Progenitor cell of endocrine pancreas (in vitro differentiated cells): ENCODE results near the gene FTCD. TPM values are rescaled to one million over a fixed set of nuclear protein-coding genes. Genes with fewer than 3 reads are reported as not detected.

Source experiments
- DNase-seq: peaks from one replicate; pipeline ENCODE4 v3.0.0; 2021; ENCODE audit warnings: low spot score; ENCODE audit not compliant: unreplicated experiment
- H3K27ac Mint-ChIP-seq: 2 replicates; pipeline ENCODE4 v1.8.0; 2021; ENCODE audit warnings: mild to moderate bottlenecking, moderate library complexity, mixed read lengths
- H3K27me3 Mint-ChIP-seq: 2 replicates; pipeline ENCODE4 v1.8.0; 2021; ENCODE audit warnings: mixed read lengths
- H3K36me3 Mint-ChIP-seq: 2 replicates; pipeline ENCODE4 v1.8.0; 2022; ENCODE audit warnings: mixed read lengths; ENCODE audit not compliant: insufficient read depth
- H3K4me1 Mint-ChIP-seq: 2 replicates; pipeline ENCODE4 v1.8.0; 2021; ENCODE audit warnings: low read depth, mixed read lengths
- H3K4me3 Mint-ChIP-seq: 2 replicates; pipeline ENCODE4 v1.8.0; 2021; ENCODE audit warnings: low read depth, mild to moderate bottlenecking, moderate library complexity, mixed read lengths
- H3K9me3 Mint-ChIP-seq: 2 replicates; pipeline ENCODE4 v1.8.0; 2021; ENCODE audit warnings: low read depth, mixed read lengths
- CTCF ChIP-seq: fragments of 200-600 bp; sonication (generic); IDR thresholded peaks from one replicate; pipeline ENCODE4 v1.5.0; 2021; ENCODE audit warnings: antibody characterized with exemption, mild to moderate bottlenecking; ENCODE audit not compliant: unreplicated experiment
- total RNA-seq: library from RNA; stranded (reverse); gene quantifications from 2 replicates; pipeline ENCODE4 v1.2.1, GENCODE V29; 2021

Gene FTCD
- total RNA-seq, 1 donor from 2014 or later: 49.3 TPM

GRCh38 chr21:46096596-46097335 lies 58.6 kb downstream of the FTCD start:
- peaks cover 4% of the 10 kb centered on the region for H3K9me3 Mint-ChIP-seq
- H3K27ac Mint-ChIP-seq: peak overlapping the region; percentile 26
- peaks cover 2% of the 10 kb centered on the region for H3K36me3 Mint-ChIP-seq
- H3K4me1 Mint-ChIP-seq: no peaks in the 10 kb centered on the region
- DNase-seq: peak; percentile 10
- H3K27me3 Mint-ChIP-seq: peaks cover 41% of the 10 kb centered on the region
- no peak for TF ChIP-seq CTCF
- peak overlapping the region; percentile 62 for H3K4me3 Mint-ChIP-seq

DNA sequence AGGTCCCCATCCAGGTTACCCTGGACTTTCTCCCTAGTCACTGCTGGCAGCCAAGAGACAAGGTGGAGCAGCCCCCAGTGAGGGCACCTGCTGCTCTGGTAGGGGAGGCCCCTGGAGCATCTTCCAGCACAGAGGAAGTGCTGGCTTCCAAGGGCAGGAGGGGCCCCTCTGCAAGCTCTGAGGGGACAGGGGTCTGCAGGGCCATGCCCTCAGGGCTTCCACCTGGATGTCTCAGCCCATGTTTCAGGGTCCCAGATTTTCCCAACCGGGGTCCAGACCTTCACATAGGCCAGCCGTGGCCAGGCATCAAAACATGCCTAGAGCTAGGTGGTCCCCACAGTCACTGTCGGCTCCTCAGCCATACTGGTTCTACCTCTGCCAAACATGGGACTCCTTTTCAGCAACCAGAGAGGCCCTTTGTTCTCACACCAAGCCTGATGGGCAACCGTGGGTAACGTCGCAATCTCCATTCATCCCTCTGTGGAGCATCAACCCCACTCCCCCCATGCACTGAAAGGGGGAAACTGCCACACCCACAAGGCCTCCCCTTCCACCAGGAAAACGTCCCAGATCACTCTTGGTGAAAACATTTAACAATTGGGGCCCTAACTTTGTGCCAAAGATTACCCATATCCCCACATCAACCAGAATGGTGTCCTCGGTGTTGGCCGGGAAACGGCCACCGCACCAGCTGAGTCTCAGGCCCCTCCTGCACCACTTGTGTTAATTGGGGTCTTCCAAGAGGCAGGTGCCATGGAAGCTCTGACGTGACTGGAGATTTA lies 59.4 kb downstream of the FTCD start:
- no peak for DNase-seq
- peaks cover 2% of the 10 kb centered on the region for H3K36me3 Mint-ChIP-seq
- H3K9me3 Mint-ChIP-seq: peaks cover 3% of the 10 kb centered on the region
- no peaks in the 10 kb centered on the region for H3K4me1 Mint-ChIP-seq
- no peak overlapping the region for H3K4me3 Mint-ChIP-seq
- H3K27me3 Mint-ChIP-seq: peaks cover 35% of the 10 kb centered on the region
- no peak for TF ChIP-seq CTCF
- H3K27ac Mint-ChIP-seq: no peak overlapping the region

- H3K36me3 Mint-ChIP-seq: no peaks in the 10 kb centered on the region
- H3K4me3 Mint-ChIP-seq: no peak overlapping the region
- TF ChIP-seq CTCF: no peak
- no peak for DNase-seq
- peaks cover 27% of the 10 kb centered on the region for H3K27me3 Mint-ChIP-seq
- H3K4me1 Mint-ChIP-seq: no peaks in the 10 kb centered on the region
- H3K9me3 Mint-ChIP-seq: peaks cover 8% of the 10 kb centered on the region
- H3K27ac Mint-ChIP-seq: no peak overlapping the region
Measured at GRCh38 chr21:46095083-46095719, 60.2 kb downstream of the FTCD start.

GRCh38 chr21:46094401-46095082 lies 60.8 kb downstream of the FTCD start:
- H3K36me3 Mint-ChIP-seq: no peaks in the 10 kb centered on the region
- DNase-seq: no peak
- TF ChIP-seq CTCF: no peak
- no peak overlapping the region for H3K27ac Mint-ChIP-seq
- H3K27me3 Mint-ChIP-seq: peaks cover 21% of the 10 kb centered on the region
- no peak overlapping the region for H3K4me3 Mint-ChIP-seq
- no peaks in the 10 kb centered on the region for H3K4me1 Mint-ChIP-seq
- peaks cover 9% of the 10 kb centered on the region for H3K9me3 Mint-ChIP-seq
